ENCODE measurements around the gene FAM72A.
"Not testable (repeated sequence)": the region's sequence is repeated elsewhere in the genome, so short reads cannot be mapped to it uniquely, and the experiment has no call there.

The FAM72A gene

GRCh38 chr1:206167350-206168029, 35.1 kb downstream of the FAM72A start:
- DNase-seq (ENCODE audit: low read depth) = not testable (repeated sequence)

- no peak for DNase-seq (ENCODE audit: low read depth)
These were observed 56.8 kb downstream of the FAM72A start for GRCh38 chr1:206145771-206146290.

- no peak for DNase-seq (ENCODE audit: low read depth)
These were observed 58.0 kb downstream of the FAM72A start for GRCh38 chr1:206144605-206145004.

- DNase-seq (ENCODE audit: low read depth) = no peak
These were observed 59.0 kb downstream of the FAM72A start for GRCh38 chr1:206143537-206144172.

GRCh38 chr1:206142770-206143169, 59.9 kb downstream of the FAM72A start:
- no peak for DNase-seq (ENCODE audit: low read depth)

- DNase-seq (ENCODE audit: low read depth) = no peak
These were observed 60.6 kb downstream of the FAM72A start for GRCh38 chr1:206142011-206142410.

GRCh38 chr1:206136241-206136640, 66.4 kb downstream of the FAM72A start:
- no peak for DNase-seq (ENCODE audit: low read depth)

All from stimulated activated CD8-positive, alpha-beta memory T cell treated with anti-CD3 and anti-CD28 coated beads, Interleukin-4, amount 100 ng/mL, for 24 hours (primary cell).